Coronary artery (tissue), 2 donors: ENCODE measurements around the gene PXT1.
"Not testable (repeated sequence)": the region's sequence is repeated elsewhere in the genome, so short reads cannot be mapped to it uniquely, and the experiment has no call there.

ENCODE experiments used
- DNase-seq: peaks from one replicate; pipeline ENCODE4 v3.0.0-alpha.2; 2017; ENCODE audit warnings: low spot score
- H3K27ac ChIP-seq, 2 donors: fragments of 200-600 bp; sonication (generic); one replicate each; pipeline ENCODE4 v1.5.1; 2016 to 2019
- H3K4me3 ChIP-seq: fragments of 200-600 bp; sonication (generic); 2 replicates; pipeline ENCODE4 v1.5.1; 2016; ENCODE audit warnings: mild to moderate bottlenecking, moderate library complexity
- CTCF ChIP-seq: fragments of 200-600 bp; sonication (generic); IDR thresholded peaks from one replicate; pipeline ENCODE4 v1.5.1; 2019; ENCODE audit warnings: antibody characterized with exemption

PXT1 gene

DNA sequence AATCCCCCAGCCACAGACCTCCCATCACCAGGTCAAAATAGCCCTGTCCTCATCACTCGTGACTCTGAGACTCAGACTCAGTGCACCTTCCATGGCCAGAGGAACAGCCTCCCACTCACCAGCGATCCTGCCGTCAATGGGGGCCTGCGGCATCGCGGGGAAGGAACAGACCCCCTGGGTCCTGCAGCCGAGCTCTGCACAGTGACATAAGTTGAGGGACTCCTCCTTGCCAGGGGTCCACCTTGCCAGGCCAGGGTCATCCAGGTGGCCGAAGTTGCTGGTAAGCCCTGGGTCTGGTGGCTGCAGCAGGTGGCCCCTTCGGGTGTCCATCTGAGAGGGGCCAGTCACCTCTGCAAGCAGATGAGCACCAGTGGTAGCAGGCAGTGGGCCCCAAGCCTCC is 71.4 kb downstream of the PXT1 start:
- no peak overlapping the region for H3K4me3 ChIP-seq
- DNase-seq = no peak
- no peak overlapping the region for H3K27ac ChIP-seq
- TF ChIP-seq CTCF = no peak

- Histone ChIP-seq H3K4me3 (no peak overlapping the region), H3K27ac (no peak overlapping the region)
- no peak for DNase-seq
- no peak for TF ChIP-seq CTCF
Measured at GRCh38 chr6:36370638-36371037, 72.0 kb downstream of the PXT1 start.

DNA sequence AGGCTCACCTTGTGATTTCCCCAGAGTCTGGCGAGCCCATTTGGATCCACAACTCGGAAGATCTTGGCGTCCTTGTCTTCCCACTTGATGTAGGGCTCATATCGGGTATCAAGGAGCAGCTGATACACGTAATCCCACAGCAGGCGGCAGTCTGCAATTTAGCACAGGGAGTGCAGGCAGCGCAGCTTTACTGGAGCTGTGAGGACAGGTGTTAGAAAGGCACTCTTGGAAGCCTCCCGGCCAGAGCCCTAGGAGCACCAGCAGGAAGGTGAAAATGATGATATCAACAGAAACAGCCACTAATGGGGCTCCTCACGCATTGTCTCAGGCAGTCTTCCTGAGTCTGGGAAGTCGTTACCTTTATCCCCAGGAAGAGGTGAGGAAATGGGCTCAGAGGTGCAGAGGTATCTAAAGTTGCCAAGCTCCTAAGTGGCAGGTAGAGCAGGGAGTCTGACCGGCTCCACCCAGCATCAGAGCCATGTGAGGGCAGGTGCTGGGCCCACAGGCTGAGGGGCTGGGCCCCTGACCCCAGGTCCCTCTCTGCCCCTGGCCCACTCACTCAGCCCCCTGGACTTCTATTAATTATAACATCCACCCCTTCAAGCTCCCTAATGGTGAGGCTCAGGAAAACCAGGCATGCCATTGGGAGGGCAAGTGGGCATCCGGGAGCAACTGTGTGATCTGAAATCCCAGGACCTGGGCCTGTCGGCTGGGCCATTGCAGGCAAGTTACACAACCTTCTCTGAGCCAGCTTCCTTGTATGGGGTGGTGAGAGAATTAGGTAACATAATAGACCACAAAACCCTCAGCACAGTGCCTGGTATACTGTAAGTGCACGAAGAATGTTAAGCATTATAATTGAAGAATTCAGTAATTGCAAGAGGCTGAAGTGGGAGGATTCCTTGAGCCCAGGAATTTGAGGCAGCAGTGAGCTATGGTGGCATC is 73.5 kb downstream of the PXT1 start:
- no peak for DNase-seq
- H3K27ac ChIP-seq = no peak overlapping the region

DNA sequence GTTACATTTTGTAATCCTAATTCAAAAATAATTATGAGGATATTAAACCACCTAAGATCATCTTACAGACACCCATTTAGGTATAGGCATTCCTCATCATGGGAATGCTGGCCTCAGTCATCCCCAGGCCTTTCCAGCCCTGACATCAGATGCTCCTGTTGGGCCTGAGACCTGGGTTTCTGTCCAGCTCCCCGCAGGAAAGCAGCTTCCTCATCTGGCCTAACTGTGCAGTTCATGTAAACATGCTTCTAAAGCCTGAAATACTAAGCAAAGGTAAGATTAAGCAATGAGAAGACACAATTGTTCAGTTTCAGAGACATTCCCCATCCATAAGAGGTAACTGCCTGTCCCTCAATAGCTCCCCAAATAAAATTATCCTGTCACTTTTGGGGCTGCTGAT is 74.2 kb downstream of the PXT1 start:
- DNase-seq = no peak
- no peak overlapping the region for H3K4me3 ChIP-seq
- H3K27ac ChIP-seq = no peak overlapping the region
- no peak for TF ChIP-seq CTCF

More for the DNA sequence above, 73.5 kb downstream of the PXT1 start:
- H3K4me3 ChIP-seq = no peak overlapping the region
- TF ChIP-seq CTCF = no peak

DNA sequence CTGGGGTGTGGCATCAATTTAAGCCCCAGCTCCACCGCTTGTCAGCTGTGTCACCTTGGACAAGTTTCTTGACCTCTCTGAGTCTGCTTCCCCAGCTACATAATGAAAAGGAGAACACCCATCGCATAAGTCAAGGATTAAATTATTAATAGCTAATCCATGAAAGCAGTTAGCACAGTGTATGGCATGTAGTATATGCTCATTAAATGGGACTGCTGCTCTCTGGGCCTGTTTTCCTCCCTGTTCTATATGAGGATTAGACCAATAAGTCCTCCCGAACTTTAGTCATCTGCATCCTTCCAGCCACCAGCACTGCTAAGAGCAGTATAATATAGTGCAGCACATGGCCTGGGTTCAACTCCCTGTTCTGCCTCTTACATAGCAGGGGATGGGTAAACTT is 74.9 kb downstream of the PXT1 start:
- no peak for DNase-seq
- no peak for TF ChIP-seq CTCF
- Histone ChIP-seq H3K27ac (no peak overlapping the region), H3K4me3 (no peak overlapping the region)

DNA sequence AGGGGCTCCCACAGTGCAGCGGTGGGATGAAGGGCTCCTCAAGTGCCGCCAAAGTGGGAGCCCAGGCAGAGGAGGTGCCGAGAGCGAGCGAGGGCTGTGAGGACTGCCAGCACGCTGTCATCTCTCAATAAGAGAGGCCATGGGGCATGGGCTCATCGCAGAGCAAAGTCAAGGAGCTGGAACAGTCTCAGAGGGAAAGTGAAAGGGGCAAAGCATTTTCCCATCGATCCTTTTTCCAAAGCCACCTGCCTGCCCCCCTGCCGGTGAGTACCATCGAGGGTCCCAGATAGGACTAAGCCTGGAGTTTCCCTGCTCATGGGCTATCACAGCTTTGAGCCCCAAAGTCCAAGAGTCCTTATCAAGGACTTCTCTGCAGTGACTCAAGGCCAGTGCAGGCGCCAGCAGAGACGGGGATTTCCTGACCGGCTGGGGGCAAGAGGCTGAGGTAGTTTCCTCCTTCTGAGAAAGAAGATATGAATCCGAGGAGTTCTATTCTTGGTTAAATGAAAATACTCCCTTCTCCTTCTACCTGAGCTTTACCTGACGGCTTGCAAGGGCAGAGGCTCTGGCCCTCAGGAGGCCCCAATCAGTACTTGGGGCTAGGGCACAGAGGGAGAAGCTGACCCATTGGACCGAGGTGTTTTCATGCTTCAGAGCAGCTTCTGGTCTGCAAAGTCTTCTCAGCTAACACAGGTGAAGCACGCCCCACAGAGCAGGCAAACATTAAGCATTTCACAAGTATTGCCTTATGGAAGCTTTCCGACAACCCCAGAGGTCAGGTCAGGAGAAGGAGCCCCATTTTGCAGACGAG is 77.8 kb downstream of the PXT1 start:
- TF ChIP-seq CTCF = no peak
- Histone ChIP-seq H3K4me3 (no peak overlapping the region), H3K27ac (no peak overlapping the region)
- DNase-seq = no peak

DNA sequence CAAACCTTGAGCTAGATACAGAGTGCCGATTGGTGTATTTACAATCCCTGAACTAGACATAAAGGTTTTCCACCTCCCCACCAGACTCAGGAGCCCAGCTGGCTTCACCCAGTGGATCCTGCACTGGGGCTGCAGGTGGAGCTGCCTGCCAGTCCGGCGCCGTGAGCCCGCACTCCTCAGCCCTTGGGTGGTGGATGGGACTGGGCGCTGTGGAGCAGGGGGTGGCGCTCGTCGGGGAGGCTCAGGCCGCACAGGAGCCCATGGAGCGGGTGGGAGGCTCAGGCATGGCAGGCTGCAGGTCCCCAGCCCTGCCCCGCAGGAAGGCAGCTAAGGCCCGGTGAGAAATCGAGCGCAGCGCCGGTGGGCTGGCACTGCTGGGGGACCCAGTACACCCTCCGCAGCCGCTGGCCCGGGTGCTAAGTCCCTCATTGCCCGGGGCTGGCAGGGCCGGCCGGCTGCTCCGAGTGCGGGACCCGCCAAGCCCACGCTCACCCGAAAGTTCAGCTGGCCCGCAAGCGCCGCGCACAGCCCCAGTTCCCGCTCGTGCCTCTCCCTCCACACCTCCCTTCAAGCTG is 78.5 kb downstream of the PXT1 start:
- not testable (repeated sequence) for H3K4me3 ChIP-seq, H3K27ac ChIP-seq, DNase-seq

- not testable (repeated sequence) for DNase-seq, H3K27ac ChIP-seq, H3K4me3 ChIP-seq
Measured at GRCh38 chr6:36363371-36363752, 79.3 kb downstream of the PXT1 start.
